HL-60 (cell line): ENCODE results near the gene TEX54.

ENCODE experiments used
- DNase-seq, 2 experiments: peaks; one replicate each; pipeline ENCODE4 v3.0.0-alpha.2; 2010 to 2020; ENCODE audit warnings: low read depth in 1 of 2, low spot score in 1 of 2
- H3K27ac ChIP-seq: fragments of 250-450 bp; sonication (Bioruptor Pico); replicated peaks from 2 replicates; pipeline ENCODE4 v1.5.1; 2020; ENCODE audit warnings: mild to moderate bottlenecking, moderate library complexity
- H3K27me3 ChIP-seq: fragments of 250-450 bp; sonication (Bioruptor Pico); 2 replicates; pipeline ENCODE4 v1.5.1; 2021; ENCODE audit warnings: mild to moderate bottlenecking, moderate library complexity; ENCODE audit not compliant: insufficient read depth, poor library complexity, severe bottlenecking
- H3K4me3 ChIP-seq: replicated peaks from 2 replicates; pipeline ENCODE4 v1.5.1; 2011; ENCODE audit warnings: mild to moderate bottlenecking, control low read depth, low read length; ENCODE audit not compliant: insufficient read depth
- CTCF ChIP-seq: IDR thresholded peaks from one replicate; pipeline ENCODE4 v1.5.1; 2011; ENCODE audit warnings: low read length, control low read depth, inconsistent platforms; ENCODE audit not compliant: insufficient read depth
- GABPA ChIP-seq: IDR thresholded peaks from 2 replicates; pipeline ENCODE4 v1.6.1; 2012; ENCODE audit warnings: low read depth
- POLR2AphosphoS5 ChIP-seq: IDR thresholded peaks from 2 replicates; pipeline ENCODE4 v1.6.1; 2012; ENCODE audit warnings: low read depth
- SPI1 ChIP-seq: IDR thresholded peaks from 2 replicates; pipeline ENCODE4 v1.6.1; 2012; ENCODE audit warnings: low read depth, mild to moderate bottlenecking, borderline replicate concordance
- TF ChIP-seq, protein P1 (sequence below): IDR thresholded peaks from 2 replicates; pipeline ENCODE4 v1.6.1; 2012; ENCODE audit warnings: low read depth; ENCODE audit not compliant: insufficient replicate concordance

The TEX54 gene

GRCh38 chr11:62851807-62852522 is 19.3 kb upstream of the TEX54 start:
- peak in 1 of 2 experiments; percentile 70 for DNase-seq
- TF ChIP-seq GABPA (no peak), SPI1 (no peak), CTCF (no peak), POLR2AphosphoS5 (peak; percentile 47; the same call in 1 of the 2 replicates)
- TF ChIP-seq, protein P1, sequence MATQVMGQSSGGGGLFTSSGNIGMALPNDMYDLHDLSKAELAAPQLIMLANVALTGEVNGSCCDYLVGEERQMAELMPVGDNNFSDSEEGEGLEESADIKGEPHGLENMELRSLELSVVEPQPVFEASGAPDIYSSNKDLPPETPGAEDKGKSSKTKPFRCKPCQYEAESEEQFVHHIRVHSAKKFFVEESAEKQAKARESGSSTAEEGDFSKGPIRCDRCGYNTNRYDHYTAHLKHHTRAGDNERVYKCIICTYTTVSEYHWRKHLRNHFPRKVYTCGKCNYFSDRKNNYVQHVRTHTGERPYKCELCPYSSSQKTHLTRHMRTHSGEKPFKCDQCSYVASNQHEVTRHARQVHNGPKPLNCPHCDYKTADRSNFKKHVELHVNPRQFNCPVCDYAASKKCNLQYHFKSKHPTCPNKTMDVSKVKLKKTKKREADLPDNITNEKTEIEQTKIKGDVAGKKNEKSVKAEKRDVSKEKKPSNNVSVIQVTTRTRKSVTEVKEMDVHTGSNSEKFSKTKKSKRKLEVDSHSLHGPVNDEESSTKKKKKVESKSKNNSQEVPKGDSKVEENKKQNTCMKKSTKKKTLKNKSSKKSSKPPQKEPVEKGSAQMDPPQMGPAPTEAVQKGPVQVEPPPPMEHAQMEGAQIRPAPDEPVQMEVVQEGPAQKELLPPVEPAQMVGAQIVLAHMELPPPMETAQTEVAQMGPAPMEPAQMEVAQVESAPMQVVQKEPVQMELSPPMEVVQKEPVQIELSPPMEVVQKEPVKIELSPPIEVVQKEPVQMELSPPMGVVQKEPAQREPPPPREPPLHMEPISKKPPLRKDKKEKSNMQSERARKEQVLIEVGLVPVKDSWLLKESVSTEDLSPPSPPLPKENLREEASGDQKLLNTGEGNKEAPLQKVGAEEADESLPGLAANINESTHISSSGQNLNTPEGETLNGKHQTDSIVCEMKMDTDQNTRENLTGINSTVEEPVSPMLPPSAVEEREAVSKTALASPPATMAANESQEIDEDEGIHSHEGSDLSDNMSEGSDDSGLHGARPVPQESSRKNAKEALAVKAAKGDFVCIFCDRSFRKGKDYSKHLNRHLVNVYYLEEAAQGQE: no peak
- no peak overlapping the region for H3K4me3 ChIP-seq
- no peaks in the 10 kb centered on the region for H3K27me3 ChIP-seq
- peak overlapping the region; percentile 21; the same call in 1 of the 2 replicates for H3K27ac ChIP-seq

GRCh38 chr11:62850911-62851806 is 18.5 kb upstream of the TEX54 start:
- no peak overlapping the region for H3K4me3 ChIP-seq
- H3K27me3 ChIP-seq: no peaks in the 10 kb centered on the region
- DNase-seq: peak; percentile 52 to 62
- H3K27ac ChIP-seq: 0 out of 2 replicates have a peak overlapping the region, but pooled peaks have one; percentile 21
- TF ChIP-seq SPI1 (no peak), POLR2AphosphoS5 (peak; percentile 94), CTCF (no peak), GABPA (no peak)
- TF ChIP-seq, protein P1: no peak

GRCh38 chr11:62847767-62848314 is 15.2 kb upstream of the TEX54 start:
- DNase-seq: no peak
- Histone ChIP-seq H3K27ac (no peak overlapping the region), H3K27me3 (no peaks in the 10 kb centered on the region), H3K4me3 (no peak overlapping the region)
- TF ChIP-seq, protein P1: no peak
- no peak for TF ChIP-seq GABPA
- TF ChIP-seq POLR2AphosphoS5: no peak
- no peak for TF ChIP-seq CTCF
- TF ChIP-seq SPI1: no peak
